ENCODE results near the gene SMIM45.

SMIM45 gene

DNA sequence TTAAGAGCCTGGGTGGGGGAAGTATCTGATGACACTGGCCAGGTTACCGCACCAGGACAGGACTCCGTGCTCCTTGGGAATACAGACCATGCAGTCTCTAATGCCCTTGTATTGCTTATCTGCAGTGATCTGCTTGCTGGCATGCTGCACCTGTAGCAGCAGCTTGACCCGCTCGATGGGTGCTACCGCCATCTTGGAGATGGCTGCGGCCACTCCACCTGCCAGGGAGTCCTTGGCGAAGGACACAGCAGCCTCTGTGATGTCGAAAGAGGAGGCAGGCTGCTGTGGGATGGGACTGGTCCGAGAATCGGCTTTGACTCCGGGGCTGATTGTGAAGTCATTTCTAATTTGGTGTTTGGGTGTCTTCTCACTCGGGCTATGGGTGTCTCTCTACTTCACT, 49.8 kb downstream of the SMIM45 start:
- DNase-seq (ENCODE audit: low spot score): no peak

DNA sequence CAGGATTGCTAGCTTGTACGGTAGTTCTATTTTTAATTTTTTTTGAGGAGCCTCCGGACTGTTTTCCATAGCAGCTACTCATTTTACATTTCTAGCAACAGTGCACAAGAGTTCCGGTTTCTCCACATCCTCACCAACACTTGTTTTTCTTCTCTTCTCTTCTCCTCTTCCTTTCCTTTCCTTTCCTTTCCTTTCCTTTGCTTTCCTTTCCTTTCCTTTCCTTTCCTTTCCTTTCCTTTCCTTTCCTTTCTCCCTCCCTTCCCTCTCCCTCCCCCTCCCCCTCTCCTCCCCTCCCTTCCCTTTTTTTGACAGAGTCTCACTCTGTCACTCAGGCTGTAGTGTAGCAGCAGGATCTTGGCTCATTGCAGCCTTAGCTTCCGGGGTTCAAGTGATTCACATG, 56.0 kb downstream of the SMIM45 start:
- no peak for DNase-seq (ENCODE audit: low spot score)

Data from hematopoietic multipotent progenitor cell treated with erythropoietin and hydrocortisone succinate and interleukin-3 and kit ligand, for 17 days (in vitro differentiated cells).